Mesenteric fat pad (tissue), 1 donor: ENCODE measurements around the gene SLC6A1. TPM values are rescaled to one million over a fixed set of nuclear protein-coding genes. Genes with fewer than 3 reads are reported as not detected.

Experiments used
- DNase-seq: peaks from one replicate; pipeline ENCODE4 v3.0.0-alpha.2; 2020; ENCODE audit warnings: low spot score
- total RNA-seq: library from RNA; stranded (reverse); fragmentation: NEBNext Ultra II Directional; extraction: Animal tissue kit (Norgen Biotek cat#: 25700); gene quantifications from one replicate; pipeline ENCODE4 v1.2.1, GENCODE V29; 2021
- donor health status: DM: yes; HTN: yes; CAD: no.

The SLC6A1 gene
- total RNA-seq, 1 donor from 2014 or later = 0.39 TPM

GRCh38 chr3:11015369-11015768 is 22.8 kb downstream of the SLC6A1 start:
- no peak for DNase-seq

- no peak for DNase-seq
Observed at GRCh38 chr3:11016727-11017126, 24.2 kb downstream of the SLC6A1 start.

- DNase-seq = no peak
Observed at GRCh38 chr3:11019116-11019819, 26.7 kb downstream of the SLC6A1 start.

- DNase-seq = no peak
Observed at GRCh38 chr3:11020764-11021163, 28.2 kb downstream of the SLC6A1 start.

GRCh38 chr3:11021611-11022011 is 29.1 kb downstream of the SLC6A1 start:
- no peak for DNase-seq

- no peak for DNase-seq
Observed at GRCh38 chr3:11022115-11022514, 29.6 kb downstream of the SLC6A1 start.

- DNase-seq = no peak
Observed at GRCh38 chr3:11024181-11024580, 31.6 kb downstream of the SLC6A1 start.

GRCh38 chr3:11029948-11030347 is 37.4 kb downstream of the SLC6A1 start:
- no peak for DNase-seq

GRCh38 chr3:11033871-11034270 is 41.3 kb downstream of the SLC6A1 start:
- no peak for DNase-seq

GRCh38 chr3:11034309-11034985 is 41.9 kb downstream of the SLC6A1 start:
- no peak for DNase-seq

- DNase-seq = no peak
Observed at GRCh38 chr3:11035757-11036505, 43.4 kb downstream of the SLC6A1 start.

- DNase-seq = no peak
Observed at GRCh38 chr3:11037241-11037873, 44.8 kb downstream of the SLC6A1 start.

- DNase-seq = no peak
Observed at GRCh38 chr3:11037976-11038375, 45.4 kb downstream of the SLC6A1 start.

GRCh38 chr3:11045536-11045935 is 53.0 kb downstream of the SLC6A1 start:
- DNase-seq = peak; percentile 30

GRCh38 chr3:11047500-11047899 is 55.0 kb downstream of the SLC6A1 start:
- DNase-seq = peak; percentile 5

GRCh38 chr3:11050666-11051323 is 58.2 kb downstream of the SLC6A1 start:
- DNase-seq = peak; percentile 51

GRCh38 chr3:11053926-11054503 is 61.5 kb downstream of the SLC6A1 start:
- DNase-seq = no peak

GRCh38 chr3:11054739-11055438 is 62.3 kb downstream of the SLC6A1 start:
- peak; percentile 64 for DNase-seq

- no peak for DNase-seq
Observed at GRCh38 chr3:11055496-11055895, 62.9 kb downstream of the SLC6A1 start.

GRCh38 chr3:11056531-11057050 is 64.0 kb downstream of the SLC6A1 start:
- peak; percentile 43 for DNase-seq
